Keratinocyte (primary cell): ENCODE data around the gene KCNMA1. TPM values are rescaled to one million over a fixed set of nuclear protein-coding genes. Genes with fewer than 3 reads are reported as not detected.

Experiments
- DNase-seq: peaks from one replicate; pipeline ENCODE4 v3.0.0-alpha.2; 2011; ENCODE audit warnings: low read depth, missing footprints, low spot score
- FAIRE-seq: peaks from 2 replicates; lab custom pipeline; 2011; peaks lifted over from hg19 to GRCh38; lab: Jason Lieb, UNC
- H2AFZ ChIP-seq: 2 replicates; pipeline ENCODE4 v1.6.0; 2012; ENCODE audit warnings: low read length, control low read depth, inconsistent platforms; ENCODE audit not compliant: control insufficient read depth
- H3K27ac ChIP-seq: 2 replicates; pipeline ENCODE4 v1.5.1; 2011; ENCODE audit warnings: low read length; ENCODE audit not compliant: control insufficient read depth, insufficient read depth
- H3K27me3 ChIP-seq: 3 replicates; pipeline ENCODE4 v1.6.0; 2011; ENCODE audit warnings: low read length; ENCODE audit not compliant: control insufficient read depth, insufficient read depth; ENCODE audit errors: extremely low read depth
- H3K36me3 ChIP-seq, 2 experiments: 2 replicates in 1 of 2; 3 replicates in 1 of 2; pipeline ENCODE4 v1.5.1; 2011; ENCODE audit warnings: low read length in 2 of 2, mild to moderate bottlenecking in 1 of 2; ENCODE audit not compliant: control insufficient read depth in 2 of 2, insufficient read depth in 2 of 2; ENCODE audit errors: extremely low read depth in 1 of 2
- H3K4me1 ChIP-seq: 3 replicates; pipeline ENCODE4 v1.5.1; 2011; ENCODE audit warnings: low read length; ENCODE audit not compliant: control insufficient read depth, insufficient read depth; ENCODE audit errors: extremely low read depth
- H3K4me2 ChIP-seq: 3 replicates; pipeline ENCODE4 v1.6.0; 2011; ENCODE audit warnings: low read depth, low read length; ENCODE audit not compliant: control insufficient read depth, insufficient read depth; ENCODE audit errors: extremely low read depth
- H3K4me3 ChIP-seq, 3 experiments: fragments of 200-600 bp in 1 of 3; sonication (generic) in 1 of 3; 2 replicates in 2 of 3; 3 replicates in 1 of 3; pipeline ENCODE4 v1.5.1; 2011 to 2016; ENCODE audit warnings: low read length in 3 of 3, mild to moderate bottlenecking in 3 of 3, control low read depth in 2 of 3, inconsistent platforms in 1 of 3, low read depth in 1 of 3, mixed read lengths in 1 of 3, mixed run types in 1 of 3, moderate library complexity in 1 of 3; ENCODE audit not compliant: control insufficient read depth in 2 of 3, insufficient read depth in 2 of 3; ENCODE audit errors: extremely low read depth in 1 of 3
- H3K79me2 ChIP-seq: 2 replicates; pipeline ENCODE4 v1.6.0; 2012; ENCODE audit warnings: low read length; ENCODE audit not compliant: control insufficient read depth, insufficient read depth
- H3K9ac ChIP-seq: 3 replicates; pipeline ENCODE4 v1.6.0; 2011; ENCODE audit warnings: low read length; ENCODE audit not compliant: control insufficient read depth, insufficient read depth; ENCODE audit errors: extremely low read depth
- H3K9me1 ChIP-seq: 3 replicates; pipeline ENCODE4 v1.6.0; 2011; ENCODE audit warnings: low read length; ENCODE audit not compliant: control insufficient read depth, insufficient read depth; ENCODE audit errors: extremely low read depth
- H3K9me3 ChIP-seq: 2 replicates; pipeline ENCODE4 v1.5.1; 2012; ENCODE audit warnings: low read depth, low read length; ENCODE audit not compliant: control insufficient read depth
- H4K20me1 ChIP-seq: 3 replicates; pipeline ENCODE4 v1.6.0; 2011; ENCODE audit warnings: low read length; ENCODE audit not compliant: control insufficient read depth, insufficient read depth; ENCODE audit errors: extremely low read depth
- EZH2 ChIP-seq: IDR thresholded peaks from one replicate; pipeline ENCODE4 v1.6.1; 2012; ENCODE audit warnings: inconsistent platforms, mild to moderate bottlenecking, low read length, moderate library complexity
- dilution Hi-C: fragments of 300-500 bp; cut with MboI; formaldehyde crosslinking; loops from one replicate; pipeline ENCODE4 v1.7.0; 2020; ENCODE audit warnings: low sequenced_read_pairs; ENCODE audit not compliant: extremely low pct_ligation_motif_present
- polyA plus RNA-seq, 5 experiments: library from polyadenylated mRNA; depleted of rRNA in 3 of 5; stranded (reverse) in 3 of 5; stranded (forward) in 1 of 5; unstranded in 1 of 5; fragments of >200 nt; gene quantifications; 1 replicate in 1 of 5; 2 replicates in 3 of 5; 3 replicates in 1 of 5; pipeline versions ENCODE4 v1.2.1 to v1.2.3, GENCODE V29; 2011 to 2012; ENCODE audit warnings: missing spikeins in 2 of 5, low read depth in 1 of 5, low replicate concordance in 1 of 5
- TF ChIP-seq, protein P1 (sequence below), 3 experiments: IDR thresholded peaks in 1 of 3; conservative IDR thresholded peaks in 1 of 3; optimal IDR thresholded peaks in 1 of 3; 2 replicates in 2 of 3; 3 replicates in 1 of 3; pipeline versions ENCODE3 to v1.5.1; 2011; ENCODE audit warnings: low read length in 3 of 3, mild to moderate bottlenecking in 3 of 3, moderate library complexity in 2 of 3, control low read depth in 1 of 3, inconsistent platforms in 1 of 3; ENCODE audit not compliant: insufficient read depth in 2 of 3; ENCODE audit errors: extremely low read depth in 1 of 3

KCNMA1 gene
- polyA plus RNA-seq, 1 donor (not counting 4 experiments of a cell fraction or from before 2014, with no cell fraction given): 6.3 TPM

DNA sequence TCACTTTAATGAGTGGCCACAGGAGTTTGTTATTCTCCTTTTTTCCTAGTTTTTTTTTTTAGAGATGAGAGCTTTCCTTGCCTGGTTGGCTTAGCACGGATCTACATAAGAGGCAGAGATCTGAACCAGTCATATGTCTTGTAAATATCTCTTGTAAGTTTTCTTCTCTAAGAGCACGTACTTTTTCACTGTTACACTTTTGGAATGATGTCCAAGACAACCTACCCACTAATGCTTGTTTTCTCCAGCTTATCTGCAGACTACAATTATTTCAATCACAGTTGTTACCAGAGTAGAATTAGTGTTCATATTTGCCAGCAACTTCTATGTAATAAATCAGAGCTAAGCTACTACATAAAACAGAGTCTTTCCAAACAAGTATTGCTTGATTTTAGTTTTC lies 444.6 kb downstream of the KCNMA1 start:
- Histone ChIP-seq H2AFZ (no peak overlapping the region), H3K4me2 (no peak overlapping the region), H3K27ac (no peak overlapping the region), H3K27me3 (no peaks in the 10 kb centered on the region), H3K9me1 (no peaks in the 10 kb centered on the region), H3K9me3 (no peaks in the 10 kb centered on the region), H3K4me1 (peaks cover 5% of the 10 kb centered on the region), H3K9ac (no peak overlapping the region), H3K79me2 (no peaks in the 10 kb centered on the region), H3K36me3 (no peaks in the 10 kb centered on the region), H4K20me1 (no peaks in the 10 kb centered on the region), H3K4me3 (no peak overlapping the region)
- FAIRE-seq (no peak), DNase-seq (no peak)
- TF ChIP-seq EZH2: no peak
- TF ChIP-seq, protein P1, sequence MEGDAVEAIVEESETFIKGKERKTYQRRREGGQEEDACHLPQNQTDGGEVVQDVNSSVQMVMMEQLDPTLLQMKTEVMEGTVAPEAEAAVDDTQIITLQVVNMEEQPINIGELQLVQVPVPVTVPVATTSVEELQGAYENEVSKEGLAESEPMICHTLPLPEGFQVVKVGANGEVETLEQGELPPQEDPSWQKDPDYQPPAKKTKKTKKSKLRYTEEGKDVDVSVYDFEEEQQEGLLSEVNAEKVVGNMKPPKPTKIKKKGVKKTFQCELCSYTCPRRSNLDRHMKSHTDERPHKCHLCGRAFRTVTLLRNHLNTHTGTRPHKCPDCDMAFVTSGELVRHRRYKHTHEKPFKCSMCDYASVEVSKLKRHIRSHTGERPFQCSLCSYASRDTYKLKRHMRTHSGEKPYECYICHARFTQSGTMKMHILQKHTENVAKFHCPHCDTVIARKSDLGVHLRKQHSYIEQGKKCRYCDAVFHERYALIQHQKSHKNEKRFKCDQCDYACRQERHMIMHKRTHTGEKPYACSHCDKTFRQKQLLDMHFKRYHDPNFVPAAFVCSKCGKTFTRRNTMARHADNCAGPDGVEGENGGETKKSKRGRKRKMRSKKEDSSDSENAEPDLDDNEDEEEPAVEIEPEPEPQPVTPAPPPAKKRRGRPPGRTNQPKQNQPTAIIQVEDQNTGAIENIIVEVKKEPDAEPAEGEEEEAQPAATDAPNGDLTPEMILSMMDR (optimal IDR thresholded peaks at IDR 0.05 in 1 of 3, IDR thresholded peaks at IDR 0.05 in 1 of 3, conservative IDR thresholded peaks at IDR 0.05 in 1 of 3; ENCODE audit: extremely low read depth in 1 of 3, insufficient read depth in 2 of 3, low read length in 3 of 3): no peak
- dilution Hi-C loops: no loop called here

DNA sequence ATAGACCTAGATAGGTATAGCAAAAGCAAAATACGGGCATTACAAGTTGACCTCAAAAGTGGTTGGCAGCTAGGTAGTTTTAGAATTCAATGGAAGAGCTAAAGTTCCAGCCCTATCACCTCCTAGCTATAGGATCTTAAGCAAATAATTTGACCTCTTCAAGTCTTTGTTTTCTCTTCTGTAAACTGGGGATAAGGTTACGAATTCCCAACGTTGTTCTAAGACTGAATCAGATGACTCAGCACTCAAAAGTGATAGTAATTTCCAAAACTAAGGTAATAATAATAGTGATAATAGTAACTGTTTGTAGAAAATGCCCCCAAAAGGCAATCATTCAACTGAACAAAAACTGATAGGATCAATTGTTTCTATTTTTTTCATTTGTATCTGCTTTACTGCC lies 445.2 kb downstream of the KCNMA1 start:
- Histone ChIP-seq H3K4me1 (peaks cover 5% of the 10 kb centered on the region), H3K79me2 (no peaks in the 10 kb centered on the region), H3K27me3 (no peaks in the 10 kb centered on the region), H3K9ac (no peak overlapping the region), H3K27ac (no peak overlapping the region), H4K20me1 (no peaks in the 10 kb centered on the region), H3K4me3 (no peak overlapping the region), H3K9me1 (no peaks in the 10 kb centered on the region), H2AFZ (no peak overlapping the region), H3K36me3 (no peaks in the 10 kb centered on the region), H3K9me3 (no peaks in the 10 kb centered on the region), H3K4me2 (no peak overlapping the region)
- FAIRE-seq: no peak
- DNase-seq: no peak
- dilution Hi-C loops: no loop called here
- TF ChIP-seq EZH2: no peak
- TF ChIP-seq, protein P1 (optimal IDR thresholded peaks at IDR 0.05 in 1 of 3, IDR thresholded peaks at IDR 0.05 in 1 of 3, conservative IDR thresholded peaks at IDR 0.05 in 1 of 3; ENCODE audit: extremely low read depth in 1 of 3, insufficient read depth in 2 of 3, low read length in 3 of 3): no peak
